Mucosa of rectum (tissue), 2 donors: Measurements from ENCODE around the gene ME2.
"Not testable (repeated sequence)": the region's sequence is repeated elsewhere in the genome, so short reads cannot be mapped to it uniquely, and the experiment has no call there.

ENCODE experiments used
- H3K27ac ChIP-seq, 2 donors: one replicate each; pipeline ENCODE4 v1.7.0; 2013; ENCODE audit warnings: inconsistent platforms in 2 of 2, low read depth in 2 of 2, low read length in 2 of 2
- H3K27me3 ChIP-seq, 2 donors: one replicate each; pipeline ENCODE4 v1.7.0; 2013; ENCODE audit warnings: low read length in 2 of 2; ENCODE audit not compliant: control insufficient read depth in 2 of 2, insufficient read depth in 2 of 2
- H3K36me3 ChIP-seq, 2 donors: one replicate each; pipeline ENCODE4 v1.7.0; 2013; ENCODE audit warnings: low read length in 2 of 2; ENCODE audit not compliant: control insufficient read depth in 2 of 2, insufficient read depth in 2 of 2
- H3K4me1 ChIP-seq, 2 donors: one replicate each; pipeline ENCODE4 v1.7.0; 2013; ENCODE audit warnings: low read length in 2 of 2, mild to moderate bottlenecking in 1 of 2; ENCODE audit not compliant: control insufficient read depth in 2 of 2, insufficient read depth in 2 of 2
- H3K4me3 ChIP-seq, 2 donors: one replicate each; pipeline ENCODE4 v1.7.0; 2013; ENCODE audit warnings: low read length in 2 of 2
- H3K9ac ChIP-seq, 2 donors: one replicate each; pipeline ENCODE4 v1.7.0; 2013; ENCODE audit warnings: low read length in 2 of 2, low read depth in 1 of 2, mild to moderate bottlenecking in 1 of 2
- H3K9me3 ChIP-seq, 2 donors: one replicate each; pipeline ENCODE4 v1.7.0; 2013; ENCODE audit warnings: low read length in 2 of 2; ENCODE audit not compliant: control insufficient read depth in 2 of 2
- donor health status: healthy.
- donor health status: Normal muscosa, but diverticular disease.

Gene ME2

GRCh38 chr18:50986360-50987087, 107.6 kb downstream of the ME2 start:
- H3K36me3 ChIP-seq: peaks cover 9% of the 10 kb centered on the region in 2 donors
- H3K27ac ChIP-seq: no peak overlapping the region
- peaks cover 11 to 13% of the 10 kb centered on the region in 2 donors for H3K4me1 ChIP-seq
- no peaks in the 10 kb centered on the region for H3K27me3 ChIP-seq
- no peak overlapping the region for H3K4me3 ChIP-seq
- H3K9ac ChIP-seq: no peak overlapping the region
- no peaks in the 10 kb centered on the region for H3K9me3 ChIP-seq

GRCh38 chr18:50987261-50987660, 108.3 kb downstream of the ME2 start:
- no peak overlapping the region for H3K4me3 ChIP-seq
- no peak overlapping the region for H3K27ac ChIP-seq
- H3K27me3 ChIP-seq: no peaks in the 10 kb centered on the region
- H3K9me3 ChIP-seq: no peaks in the 10 kb centered on the region
- H3K4me1 ChIP-seq: peaks cover 6 to 10% of the 10 kb centered on the region in 2 donors
- peaks cover 9% of the 10 kb centered on the region in 2 donors for H3K36me3 ChIP-seq
- H3K9ac ChIP-seq: no peak overlapping the region

- H3K27me3 ChIP-seq: no peaks in the 10 kb centered on the region
- H3K9ac ChIP-seq: no peak overlapping the region
- no peaks in the 10 kb centered on the region for H3K4me1 ChIP-seq
- H3K36me3 ChIP-seq: peaks cover 5 to 9% of the 10 kb centered on the region in 2 donors
- no peak overlapping the region for H3K4me3 ChIP-seq
- H3K9me3 ChIP-seq: no peaks in the 10 kb centered on the region
- no peak overlapping the region for H3K27ac ChIP-seq
Observed at GRCh38 chr18:50989711-50990110, 110.8 kb downstream of the ME2 start.

GRCh38 chr18:50992351-50992762, 113.4 kb downstream of the ME2 start:
- Histone ChIP-seq H3K27ac (no peak overlapping the region), H3K9me3 (no peaks in the 10 kb centered on the region), H3K36me3 (no peaks in the 10 kb centered on the region), H3K27me3 (no peaks in the 10 kb centered on the region), H3K9ac (no peak overlapping the region), H3K4me3 (no peak overlapping the region), H3K4me1 (no peaks in the 10 kb centered on the region)

GRCh38 chr18:50994031-50994430, 115.1 kb downstream of the ME2 start:
- Histone ChIP-seq H3K9ac (no peak overlapping the region), H3K4me3 (no peak overlapping the region), H3K9me3 (no peaks in the 10 kb centered on the region), H3K27me3 (no peaks in the 10 kb centered on the region), H3K4me1 (no peaks in the 10 kb centered on the region), H3K27ac (no peak overlapping the region), H3K36me3 (no peaks in the 10 kb centered on the region)

GRCh38 chr18:51003174-51003573, 124.3 kb downstream of the ME2 start:
- not testable (repeated sequence) for H3K9me3 ChIP-seq, H3K36me3 ChIP-seq, H3K27me3 ChIP-seq, H3K27ac ChIP-seq, H3K4me3 ChIP-seq, H3K4me1 ChIP-seq, H3K9ac ChIP-seq
